ENCODE results near the gene RAG2.

The RAG2 gene

DNA sequence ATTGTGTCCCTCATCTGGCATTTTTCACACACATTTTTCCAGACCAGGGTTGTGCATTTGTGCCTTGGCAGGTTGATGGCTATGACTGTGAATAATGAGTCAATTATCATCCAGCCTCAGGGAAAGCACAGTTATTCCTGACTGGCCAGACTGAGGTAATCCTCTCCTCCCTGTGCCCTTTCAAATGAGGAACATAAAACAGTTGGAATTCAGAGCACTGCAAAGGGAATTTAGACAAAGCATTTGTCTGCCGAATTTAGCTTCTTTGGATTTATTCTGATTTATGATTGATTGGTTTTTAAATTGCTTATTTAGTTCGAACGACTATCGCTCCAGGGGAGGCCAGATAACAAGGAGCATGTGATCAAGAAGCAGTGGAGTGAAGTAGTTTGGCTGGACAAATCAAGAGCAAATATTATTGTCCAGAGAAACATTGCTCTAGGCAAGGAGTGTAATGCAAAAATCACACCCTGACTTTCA, 30.8 kb upstream of the RAG2 start:
- Histone ChIP-seq H3K27ac (no peak overlapping the region), H2AFZ (ENCODE audit: low read depth) (no peak overlapping the region), H3K27me3 (ENCODE audit: insufficient read depth, low read depth) (no peaks in the 10 kb centered on the region), H4K20me1 (ENCODE audit: insufficient read depth) (no peaks in the 10 kb centered on the region), H3K36me3 (ENCODE audit: insufficient read depth) (no peaks in the 10 kb centered on the region), H3K79me2 (ENCODE audit: insufficient read depth, low read depth) (no peaks in the 10 kb centered on the region), H3K4me3 (IDR thresholded peaks at IDR 0.05; ENCODE audit: insufficient read depth, low read depth, low read length) (no peak overlapping the region), H3K4me2 (no peak overlapping the region), H3K9ac (no peak overlapping the region), H3K4me1 (ENCODE audit: low read depth, poor library complexity, severe bottlenecking) (no peaks in the 10 kb centered on the region)
- TF ChIP-seq, protein P1, sequence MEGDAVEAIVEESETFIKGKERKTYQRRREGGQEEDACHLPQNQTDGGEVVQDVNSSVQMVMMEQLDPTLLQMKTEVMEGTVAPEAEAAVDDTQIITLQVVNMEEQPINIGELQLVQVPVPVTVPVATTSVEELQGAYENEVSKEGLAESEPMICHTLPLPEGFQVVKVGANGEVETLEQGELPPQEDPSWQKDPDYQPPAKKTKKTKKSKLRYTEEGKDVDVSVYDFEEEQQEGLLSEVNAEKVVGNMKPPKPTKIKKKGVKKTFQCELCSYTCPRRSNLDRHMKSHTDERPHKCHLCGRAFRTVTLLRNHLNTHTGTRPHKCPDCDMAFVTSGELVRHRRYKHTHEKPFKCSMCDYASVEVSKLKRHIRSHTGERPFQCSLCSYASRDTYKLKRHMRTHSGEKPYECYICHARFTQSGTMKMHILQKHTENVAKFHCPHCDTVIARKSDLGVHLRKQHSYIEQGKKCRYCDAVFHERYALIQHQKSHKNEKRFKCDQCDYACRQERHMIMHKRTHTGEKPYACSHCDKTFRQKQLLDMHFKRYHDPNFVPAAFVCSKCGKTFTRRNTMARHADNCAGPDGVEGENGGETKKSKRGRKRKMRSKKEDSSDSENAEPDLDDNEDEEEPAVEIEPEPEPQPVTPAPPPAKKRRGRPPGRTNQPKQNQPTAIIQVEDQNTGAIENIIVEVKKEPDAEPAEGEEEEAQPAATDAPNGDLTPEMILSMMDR (conservative IDR thresholded peaks at IDR 0.05; ENCODE audit: low read depth, low read length): no peak

GRCh38 chr11:36628141-36628540, 30.1 kb upstream of the RAG2 start:
- Histone ChIP-seq H3K4me2 (no peak overlapping the region), H4K20me1 (ENCODE audit: insufficient read depth) (no peaks in the 10 kb centered on the region), H3K4me1 (ENCODE audit: low read depth, poor library complexity, severe bottlenecking) (no peaks in the 10 kb centered on the region), H3K27ac (no peak overlapping the region), H3K4me3 (IDR thresholded peaks at IDR 0.05; ENCODE audit: insufficient read depth, low read depth, low read length) (no peak overlapping the region), H2AFZ (ENCODE audit: low read depth) (no peak overlapping the region), H3K9ac (no peak overlapping the region), H3K79me2 (ENCODE audit: insufficient read depth, low read depth) (no peaks in the 10 kb centered on the region), H3K27me3 (ENCODE audit: insufficient read depth, low read depth) (no peaks in the 10 kb centered on the region), H3K36me3 (ENCODE audit: insufficient read depth) (no peaks in the 10 kb centered on the region)
- TF ChIP-seq, protein P1 (conservative IDR thresholded peaks at IDR 0.05; ENCODE audit: low read depth, low read length): no peak

- Histone ChIP-seq H3K27me3 (ENCODE audit: insufficient read depth, low read depth) (no peaks in the 10 kb centered on the region), H4K20me1 (ENCODE audit: insufficient read depth) (no peaks in the 10 kb centered on the region), H3K4me3 (IDR thresholded peaks at IDR 0.05; ENCODE audit: insufficient read depth, low read depth, low read length) (no peak overlapping the region), H3K36me3 (ENCODE audit: insufficient read depth) (no peaks in the 10 kb centered on the region), H2AFZ (ENCODE audit: low read depth) (no peak overlapping the region), H3K4me2 (no peak overlapping the region), H3K9ac (no peak overlapping the region), H3K27ac (no peak overlapping the region), H3K4me1 (ENCODE audit: low read depth, poor library complexity, severe bottlenecking) (no peaks in the 10 kb centered on the region), H3K79me2 (ENCODE audit: insufficient read depth, low read depth) (no peaks in the 10 kb centered on the region)
- TF ChIP-seq, protein P1 (conservative IDR thresholded peaks at IDR 0.05; ENCODE audit: low read depth, low read length): no peak
Observed at GRCh38 chr11:36627471-36627870, 29.4 kb upstream of the RAG2 start.

DNA sequence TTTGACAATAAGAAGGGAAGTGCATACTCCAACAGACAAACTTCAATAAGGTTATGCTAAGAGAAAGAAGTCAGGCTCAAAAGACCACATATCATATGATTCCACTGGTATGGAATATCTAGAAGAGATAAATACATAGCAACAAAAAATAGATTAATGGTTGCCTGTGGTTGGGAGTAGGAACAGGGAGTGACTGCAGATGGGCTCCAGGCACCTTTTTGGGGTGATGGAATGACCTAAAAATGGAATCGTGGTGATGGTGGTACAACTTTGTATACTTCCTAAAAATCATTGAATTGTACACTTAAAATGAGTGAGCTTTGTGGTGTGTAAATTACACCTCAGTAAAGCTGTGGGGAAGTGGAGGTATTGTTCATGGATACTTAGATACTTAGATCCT, 29.0 kb upstream of the RAG2 start:
- H3K9ac ChIP-seq: no peak overlapping the region
- H3K4me2 ChIP-seq: no peak overlapping the region
- no peaks in the 10 kb centered on the region for H4K20me1 ChIP-seq (ENCODE audit: insufficient read depth)
- no peak overlapping the region for H2AFZ ChIP-seq (ENCODE audit: low read depth)
- no peak overlapping the region for H3K27ac ChIP-seq
- TF ChIP-seq, protein P1 (conservative IDR thresholded peaks at IDR 0.05; ENCODE audit: low read depth, low read length): no peak
- no peak overlapping the region for H3K4me3 ChIP-seq (IDR thresholded peaks at IDR 0.05; ENCODE audit: insufficient read depth, low read depth, low read length)
- H3K4me1 ChIP-seq (ENCODE audit: low read depth, poor library complexity, severe bottlenecking): no peaks in the 10 kb centered on the region
- no peaks in the 10 kb centered on the region for H3K79me2 ChIP-seq (ENCODE audit: insufficient read depth, low read depth)
- no peaks in the 10 kb centered on the region for H3K27me3 ChIP-seq (ENCODE audit: insufficient read depth, low read depth)
- no peaks in the 10 kb centered on the region for H3K36me3 ChIP-seq (ENCODE audit: insufficient read depth)
